Activated T-cell treated with anti-CD3 and anti-CD28 coated beads, Interleukin-2, amount 50 U/mL, for 4 hours (primary cell): ENCODE results near the gene FAM168A. TPM values are rescaled to one million over a fixed set of nuclear protein-coding genes. Genes with fewer than 3 reads are reported as not detected.
"Not testable (repeated sequence)": the region's sequence is repeated elsewhere in the genome, so short reads cannot be mapped to it uniquely, and the experiment has no call there.

Experiments
- ATAC-seq, 2 donors: fragments of 200-7000 bp; cut with Tn5 transposase; one replicate each; pipeline ENCODE4 v1.10.0; 2021
- DNase-seq: peaks from one replicate; pipeline ENCODE4 v3.0.0-alpha.2; 2020
- H3K27me3 Mint-ChIP-seq: one replicate; pipeline ENCODE4 v1.8.0; 2021; ENCODE audit warnings: low read depth, mixed read lengths
- H3K36me3 Mint-ChIP-seq: one replicate; pipeline ENCODE4 v1.8.0; 2022; ENCODE audit warnings: mixed read lengths; ENCODE audit not compliant: insufficient read depth
- H3K4me1 Mint-ChIP-seq: one replicate; pipeline ENCODE4 v1.8.0; 2021; ENCODE audit warnings: low read depth, mixed read lengths
- H3K4me3 Mint-ChIP-seq: one replicate; pipeline ENCODE4 v1.8.0; 2021; ENCODE audit warnings: mild to moderate bottlenecking, moderate library complexity, mixed read lengths
- H3K9me3 Mint-ChIP-seq: one replicate; pipeline ENCODE4 v1.8.0; 2021; ENCODE audit warnings: mixed read lengths
- total RNA-seq, 3 donors: library from RNA; stranded (reverse); gene quantifications; one replicate each; pipeline ENCODE4 v1.2.1, GENCODE V29; 2021

The FAM168A gene
- total RNA-seq, 3 donors from 2014 or later: 7.2 to 8.7 (median 8.3) TPM

DNA sequence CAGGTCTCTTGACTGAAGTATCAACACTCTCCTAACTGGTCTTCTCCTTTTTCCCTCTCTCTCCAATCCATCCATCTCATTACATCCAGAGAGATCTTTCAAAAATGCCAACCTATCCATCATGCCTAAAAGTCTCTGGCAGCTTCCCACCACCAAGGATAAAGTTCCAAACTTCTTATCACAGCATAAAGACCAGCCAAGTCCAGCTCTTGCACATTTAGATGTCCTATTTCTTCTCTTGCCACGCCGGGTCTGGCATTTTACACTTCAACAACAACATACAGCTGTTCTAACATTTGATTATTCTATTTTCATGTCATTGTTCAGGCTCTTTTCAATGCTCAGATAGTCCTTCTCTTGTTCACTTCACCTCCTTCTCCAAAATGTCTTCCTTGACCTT is 151.1 kb downstream of the FAM168A start:
- H3K36me3 Mint-ChIP-seq: peaks cover 4% of the 10 kb centered on the region
- H3K4me3 Mint-ChIP-seq: no peak overlapping the region
- ATAC-seq (no peak), DNase-seq (no peak)
- H3K9me3 Mint-ChIP-seq: no peaks in the 10 kb centered on the region
- peaks cover 3% of the 10 kb centered on the region for H3K4me1 Mint-ChIP-seq
- H3K27me3 Mint-ChIP-seq: no peaks in the 10 kb centered on the region

DNA sequence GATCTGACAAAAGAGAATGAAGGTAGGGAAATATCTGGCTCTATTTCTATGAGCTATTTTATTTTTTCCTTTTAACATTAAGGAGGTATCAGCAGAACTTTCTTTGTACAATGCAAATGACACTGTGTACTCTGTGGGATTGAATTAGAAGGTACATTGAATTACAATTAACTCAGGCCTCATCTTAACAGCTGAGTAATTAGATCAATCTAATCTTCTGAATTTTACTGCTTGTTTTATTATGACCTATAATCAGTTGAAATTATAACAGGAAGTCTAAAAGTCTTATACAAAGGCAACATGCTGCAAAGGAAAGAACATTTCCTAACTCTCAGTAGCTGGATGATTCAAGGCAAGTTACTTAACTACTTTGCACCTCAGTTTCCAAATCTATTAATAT is 151.9 kb downstream of the FAM168A start:
- Mint-ChIP-seq H3K36me3 (peaks cover 4% of the 10 kb centered on the region), H3K4me3 (no peak overlapping the region), H3K9me3 (no peaks in the 10 kb centered on the region), H3K27me3 (no peaks in the 10 kb centered on the region), H3K4me1 (peaks cover 3% of the 10 kb centered on the region)
- no peak for DNase-seq
- no peak for ATAC-seq

DNA sequence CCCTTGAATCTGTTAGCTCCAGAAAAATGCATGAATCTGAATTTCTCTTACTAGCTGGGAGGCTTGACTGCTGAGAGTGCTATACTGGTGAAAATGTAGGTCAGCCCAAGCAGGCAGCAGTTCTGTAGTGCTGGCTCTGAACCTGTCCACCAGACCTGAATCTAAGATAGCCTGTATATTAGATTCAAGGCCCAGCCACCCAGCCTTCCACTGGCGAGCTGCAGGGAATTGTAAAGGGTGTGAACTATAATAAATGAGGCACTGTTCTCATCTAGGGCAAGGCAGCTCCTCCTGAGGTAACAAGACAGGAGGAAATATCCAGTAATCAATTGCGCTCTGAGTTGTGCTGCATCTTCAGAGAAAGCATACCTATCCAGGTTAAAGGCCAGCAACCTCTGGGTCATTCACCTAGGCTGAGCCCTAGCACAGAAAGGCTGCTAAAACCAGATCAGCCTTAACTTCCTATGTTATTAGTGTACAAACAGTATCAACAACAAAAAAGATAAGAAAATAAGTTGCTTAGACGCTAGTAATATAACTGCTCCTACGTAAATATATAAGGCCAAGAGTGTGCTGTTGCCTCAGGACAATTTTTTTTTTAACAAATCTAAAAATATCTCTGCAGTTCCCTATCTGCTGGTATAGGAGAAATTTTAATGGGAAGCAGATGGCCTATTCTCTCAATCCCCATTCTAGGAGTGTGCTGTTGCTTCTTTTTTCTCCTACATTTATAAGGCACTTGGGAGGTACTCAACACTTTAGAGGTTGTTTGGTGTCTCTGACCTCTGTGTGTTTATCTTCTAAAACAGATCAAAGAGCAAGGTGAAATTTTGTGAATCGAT is 158.7 kb downstream of the FAM168A start:
- Mint-ChIP-seq H3K27me3 (no peaks in the 10 kb centered on the region), H3K4me1 (no peaks in the 10 kb centered on the region), H3K36me3 (peaks cover 4% of the 10 kb centered on the region), H3K9me3 (no peaks in the 10 kb centered on the region), H3K4me3 (no peak overlapping the region)
- no peak for ATAC-seq
- DNase-seq: no peak

DNA sequence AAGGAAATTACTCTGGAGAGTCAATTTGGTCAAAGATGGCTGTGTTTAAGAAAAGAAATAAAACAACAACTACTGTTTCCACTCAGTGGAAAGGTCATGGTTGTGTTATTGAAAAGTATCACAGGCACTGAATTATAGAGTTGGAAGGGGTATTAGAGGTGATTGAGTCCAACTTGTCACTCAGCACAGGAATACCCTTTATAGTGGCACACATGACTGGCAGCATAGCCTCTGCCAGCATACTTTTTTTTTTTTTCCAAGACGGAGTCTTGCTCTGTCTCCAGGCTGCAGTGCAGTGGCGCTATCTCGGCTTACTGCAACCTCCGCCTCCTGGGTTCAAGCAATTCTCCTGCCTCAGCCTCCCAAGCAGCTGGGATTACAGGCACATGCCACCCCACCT is 161.1 kb downstream of the FAM168A start:
- not testable (repeated sequence) for H3K36me3 Mint-ChIP-seq, ATAC-seq, H3K4me3 Mint-ChIP-seq, H3K27me3 Mint-ChIP-seq, H3K9me3 Mint-ChIP-seq, H3K4me1 Mint-ChIP-seq, DNase-seq

DNA sequence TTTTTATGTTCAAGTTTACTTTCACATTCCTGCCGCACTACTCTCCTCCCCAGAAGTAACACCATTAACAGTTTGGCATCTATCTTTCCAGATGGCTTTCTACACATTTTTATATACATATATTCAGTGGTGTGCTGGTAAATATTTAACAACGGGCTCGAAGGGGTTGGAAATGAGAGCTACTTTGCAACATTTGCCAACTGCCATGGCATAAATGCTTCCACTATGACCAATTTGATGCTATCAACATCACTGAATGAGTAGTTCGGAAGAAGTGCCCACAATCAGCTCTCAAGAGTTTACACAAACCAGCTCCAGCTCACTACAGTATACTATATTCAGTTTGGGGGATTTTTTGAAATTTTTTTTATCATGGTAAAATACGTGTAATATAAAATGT is 166.5 kb downstream of the FAM168A start:
- Mint-ChIP-seq H3K36me3 (peaks cover 3% of the 10 kb centered on the region), H3K9me3 (no peaks in the 10 kb centered on the region), H3K27me3 (no peaks in the 10 kb centered on the region), H3K4me3 (no peak overlapping the region), H3K4me1 (no peaks in the 10 kb centered on the region)
- DNase-seq (no peak), ATAC-seq (no peak)

DNA sequence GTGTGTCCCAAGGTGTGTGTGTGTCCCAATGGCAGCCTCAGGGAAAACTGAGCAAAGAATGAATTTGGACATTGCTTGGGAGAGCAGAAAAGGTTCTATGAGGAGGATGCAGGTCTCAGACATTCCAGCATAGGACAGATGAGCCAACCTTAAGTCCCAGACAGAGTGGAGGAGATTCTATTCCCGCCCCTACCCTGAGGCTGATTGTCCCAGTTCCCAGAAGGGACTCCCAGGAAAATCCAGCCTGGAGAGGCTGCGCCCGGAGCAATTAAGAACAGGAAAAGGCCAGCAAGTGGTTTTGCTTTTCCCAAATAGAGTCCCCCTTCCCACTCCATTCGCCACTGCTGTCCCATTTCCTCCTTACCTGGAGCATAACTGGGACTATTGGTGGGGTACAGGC is 167.6 kb downstream of the FAM168A start:
- H3K9me3 Mint-ChIP-seq: no peaks in the 10 kb centered on the region
- no peak for DNase-seq
- H3K36me3 Mint-ChIP-seq: peaks cover 3% of the 10 kb centered on the region
- no peak overlapping the region for H3K4me3 Mint-ChIP-seq
- ATAC-seq: no peak
- no peaks in the 10 kb centered on the region for H3K4me1 Mint-ChIP-seq
- no peaks in the 10 kb centered on the region for H3K27me3 Mint-ChIP-seq

DNA sequence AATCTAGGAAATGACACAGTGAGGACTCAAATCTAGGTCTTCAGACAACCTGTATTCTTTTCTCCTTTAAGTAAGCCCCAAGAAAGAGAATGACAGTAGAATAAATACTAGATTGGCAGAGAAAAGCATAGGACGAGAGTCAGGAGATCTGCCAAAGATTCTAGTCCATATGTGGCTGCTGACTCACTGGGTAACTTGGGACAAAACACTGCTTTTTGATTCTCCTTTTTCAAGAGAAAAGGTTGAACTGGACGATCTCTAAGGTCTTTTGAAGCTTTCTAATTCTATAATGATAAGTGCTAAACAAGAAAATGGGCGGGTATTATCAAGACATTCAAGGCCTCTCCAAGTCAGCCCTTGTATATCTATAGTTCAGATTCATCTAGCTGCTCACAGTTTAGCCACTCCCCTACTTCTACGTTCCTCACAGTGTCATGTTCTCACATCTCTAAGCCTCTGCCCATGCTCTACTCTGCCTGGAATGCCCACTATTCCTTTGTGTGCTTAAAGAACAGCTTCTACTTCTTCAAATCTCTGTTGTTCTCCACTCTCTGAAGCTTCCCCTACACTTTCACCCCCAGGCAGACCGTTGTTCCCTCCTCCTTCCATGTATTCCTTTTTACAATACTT is 168.7 kb downstream of the FAM168A start:
- no peak for DNase-seq
- Mint-ChIP-seq H3K4me1 (no peaks in the 10 kb centered on the region), H3K36me3 (peaks cover 3% of the 10 kb centered on the region), H3K9me3 (no peaks in the 10 kb centered on the region), H3K4me3 (no peak overlapping the region), H3K27me3 (no peaks in the 10 kb centered on the region)
- ATAC-seq: no peak

DNA sequence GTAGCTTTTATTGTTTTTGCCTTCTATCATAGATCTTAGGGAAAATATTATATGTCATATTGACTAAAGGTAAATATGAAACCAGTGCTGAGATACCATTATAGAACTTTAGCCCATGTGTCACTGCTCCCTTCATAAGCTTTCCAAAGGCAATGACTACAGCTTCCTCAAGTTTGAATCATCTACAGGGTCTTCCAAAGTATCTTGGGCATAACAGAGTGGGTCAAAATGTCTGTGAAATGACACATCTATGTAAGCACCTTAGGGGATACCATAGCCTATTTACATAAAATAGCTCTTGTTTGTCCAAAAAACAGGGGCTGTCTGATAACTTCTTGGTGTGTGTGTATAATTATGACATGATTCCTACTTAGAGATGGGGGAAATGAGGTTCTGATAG is 169.2 kb downstream of the FAM168A start:
- H3K36me3 Mint-ChIP-seq: peaks cover 3% of the 10 kb centered on the region
- no peaks in the 10 kb centered on the region for H3K27me3 Mint-ChIP-seq
- DNase-seq: no peak
- no peaks in the 10 kb centered on the region for H3K9me3 Mint-ChIP-seq
- peak in 1 of 2 donors; percentile 4 for ATAC-seq
- H3K4me3 Mint-ChIP-seq: no peak overlapping the region
- H3K4me1 Mint-ChIP-seq: no peaks in the 10 kb centered on the region

DNA sequence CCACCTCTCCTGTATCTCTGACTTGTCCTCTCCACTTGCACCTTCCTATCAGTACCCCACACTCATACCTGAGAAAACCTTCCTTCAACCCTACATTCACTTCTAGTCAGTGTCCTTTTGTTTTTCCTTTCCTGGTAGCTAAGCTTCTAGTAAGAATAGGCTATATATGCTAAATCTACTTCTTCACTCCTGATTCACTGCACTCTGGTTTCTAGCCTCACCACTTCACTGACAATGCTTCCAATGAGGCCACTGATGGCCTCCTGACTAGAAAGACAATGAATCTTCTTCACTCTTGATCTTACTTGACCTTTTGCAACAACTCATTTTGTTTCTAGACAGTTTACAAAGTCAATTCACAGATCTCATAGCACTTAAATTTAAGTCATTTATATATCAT is 169.7 kb downstream of the FAM168A start:
- Mint-ChIP-seq H3K27me3 (no peaks in the 10 kb centered on the region), H3K4me3 (no peak overlapping the region), H3K4me1 (no peaks in the 10 kb centered on the region), H3K36me3 (peaks cover 3% of the 10 kb centered on the region), H3K9me3 (no peaks in the 10 kb centered on the region)
- ATAC-seq (peak; percentile 28 to 51), DNase-seq (no peak)

DNA sequence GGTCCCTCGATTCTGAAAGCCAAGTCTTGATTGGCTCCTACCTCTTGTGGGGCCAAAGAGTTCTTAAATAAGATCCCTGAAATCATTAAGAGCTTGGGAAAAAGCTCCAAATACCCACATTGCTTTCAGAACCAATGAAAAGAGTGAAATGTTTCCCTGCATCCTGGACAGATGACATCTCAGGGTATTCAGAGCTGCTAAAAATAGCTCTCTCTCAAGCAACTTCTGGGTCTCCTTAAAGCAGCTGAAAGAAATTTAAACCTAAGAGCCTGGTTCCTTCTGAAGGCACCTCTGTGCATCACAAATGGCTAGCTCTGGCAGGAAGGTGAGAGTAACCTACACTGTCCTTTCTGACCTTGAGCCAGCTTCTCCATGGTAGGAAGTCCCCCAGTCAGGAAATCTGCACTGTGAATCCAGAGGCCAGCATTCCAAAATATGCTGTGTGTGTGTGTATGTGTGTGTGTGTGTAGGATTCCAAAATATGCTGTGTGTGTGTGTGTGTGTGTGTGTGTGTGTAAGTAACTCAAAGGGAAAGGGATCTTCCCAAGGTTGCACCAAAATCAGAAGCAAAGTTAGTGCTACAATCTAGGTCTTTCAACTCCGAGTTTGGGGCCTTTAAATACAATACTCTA is 171.6 kb downstream of the FAM168A start:
- H3K36me3 Mint-ChIP-seq: peaks cover 3% of the 10 kb centered on the region
- no peak overlapping the region for H3K4me3 Mint-ChIP-seq
- ATAC-seq (no peak), DNase-seq (no peak)
- no peaks in the 10 kb centered on the region for H3K27me3 Mint-ChIP-seq
- H3K4me1 Mint-ChIP-seq: no peaks in the 10 kb centered on the region
- no peaks in the 10 kb centered on the region for H3K9me3 Mint-ChIP-seq

DNA sequence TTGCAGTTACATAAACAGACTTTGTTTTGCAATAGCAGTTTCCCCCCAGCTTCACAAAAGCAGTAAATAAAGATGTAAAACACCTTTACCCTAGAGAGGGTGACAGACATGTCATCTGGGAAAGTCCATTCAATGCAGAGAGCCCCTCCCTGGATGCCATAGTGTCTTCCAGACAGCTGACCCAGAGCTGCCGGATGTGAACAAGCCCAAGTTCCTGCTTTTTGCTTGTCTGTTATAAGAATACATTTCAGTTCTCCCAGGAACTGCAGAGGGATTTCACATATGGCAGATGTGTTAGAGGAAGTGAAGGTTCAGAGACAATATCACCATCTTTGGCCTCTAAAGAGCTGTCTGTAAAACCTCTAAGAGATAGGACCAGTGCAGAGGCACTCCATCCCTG is 172.8 kb downstream of the FAM168A start:
- Mint-ChIP-seq H3K4me1 (no peaks in the 10 kb centered on the region), H3K36me3 (peaks cover 1% of the 10 kb centered on the region), H3K4me3 (no peak overlapping the region), H3K27me3 (no peaks in the 10 kb centered on the region), H3K9me3 (no peaks in the 10 kb centered on the region)
- no peak for ATAC-seq
- no peak for DNase-seq

DNA sequence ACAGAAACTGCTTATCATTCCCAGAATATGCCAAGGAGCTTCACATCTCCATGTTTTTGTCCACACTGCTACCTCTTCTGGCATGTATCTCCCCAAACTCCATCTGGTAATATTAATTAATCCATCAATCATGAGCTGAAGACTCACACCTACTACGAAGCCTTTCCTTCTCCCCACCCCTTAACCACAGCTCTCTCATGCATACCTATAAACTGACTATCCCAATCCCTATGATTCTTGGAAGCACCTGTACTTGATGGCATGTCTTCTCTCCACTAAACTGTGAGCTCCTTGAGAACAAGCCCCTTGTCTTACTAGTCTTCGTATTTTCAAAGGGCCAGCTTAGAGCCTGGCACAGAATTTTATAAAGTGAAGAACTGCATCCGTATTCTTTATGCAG is 174.4 kb downstream of the FAM168A start:
- Mint-ChIP-seq H3K27me3 (no peaks in the 10 kb centered on the region), H3K9me3 (no peaks in the 10 kb centered on the region), H3K36me3 (peaks cover under 1% of the 10 kb centered on the region), H3K4me1 (no peaks in the 10 kb centered on the region), H3K4me3 (no peak overlapping the region)
- ATAC-seq (no peak), DNase-seq (no peak)

DNA sequence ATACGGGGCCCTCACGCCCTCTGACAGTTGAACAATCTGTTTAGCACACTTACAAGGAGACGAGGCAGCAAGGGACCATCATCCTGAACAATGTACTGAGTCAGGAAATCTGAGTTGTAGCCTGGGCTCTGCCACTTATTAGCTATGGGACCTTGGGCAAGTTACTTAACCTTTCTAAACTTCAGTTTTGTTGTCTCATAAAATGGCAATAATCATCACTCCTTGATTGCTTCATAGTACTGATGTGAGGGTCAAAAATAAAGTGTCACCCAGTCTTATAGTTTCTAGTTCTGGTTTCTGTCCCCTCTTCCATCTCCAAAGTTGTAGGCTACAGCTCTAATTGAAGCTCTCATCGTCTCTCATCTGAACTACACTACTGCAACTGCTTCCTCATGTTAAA is 175.0 kb downstream of the FAM168A start:
- no peaks in the 10 kb centered on the region for H3K9me3 Mint-ChIP-seq
- ATAC-seq: no peak
- DNase-seq: no peak
- no peaks in the 10 kb centered on the region for H3K4me1 Mint-ChIP-seq
- no peaks in the 10 kb centered on the region for H3K27me3 Mint-ChIP-seq
- H3K4me3 Mint-ChIP-seq: no peak overlapping the region
- peaks cover 7% of the 10 kb centered on the region for H3K36me3 Mint-ChIP-seq

DNA sequence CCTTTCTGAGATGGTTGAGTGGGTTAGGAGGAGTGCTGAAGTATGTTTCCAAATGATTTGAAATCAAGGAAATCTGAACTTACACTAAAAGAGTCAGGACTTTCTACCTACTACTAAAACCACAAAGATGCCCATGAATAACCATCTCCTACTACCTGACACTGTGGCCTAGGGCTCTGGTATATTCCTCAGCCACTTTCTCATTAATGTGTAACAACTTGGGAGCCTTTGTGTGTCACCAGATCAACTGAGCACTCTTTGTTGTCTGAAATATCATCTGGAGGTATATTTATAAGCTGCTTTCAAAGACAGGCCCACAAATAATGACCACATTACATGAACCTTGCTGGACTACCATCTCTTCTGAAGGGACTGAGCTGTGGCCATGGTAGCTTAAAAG is 177.8 kb downstream of the FAM168A start:
- H3K27me3 Mint-ChIP-seq: no peaks in the 10 kb centered on the region
- no peaks in the 10 kb centered on the region for H3K9me3 Mint-ChIP-seq
- H3K4me1 Mint-ChIP-seq: no peaks in the 10 kb centered on the region
- no peak for ATAC-seq
- no peak overlapping the region for H3K4me3 Mint-ChIP-seq
- H3K36me3 Mint-ChIP-seq: peaks cover 9% of the 10 kb centered on the region
- no peak for DNase-seq

DNA sequence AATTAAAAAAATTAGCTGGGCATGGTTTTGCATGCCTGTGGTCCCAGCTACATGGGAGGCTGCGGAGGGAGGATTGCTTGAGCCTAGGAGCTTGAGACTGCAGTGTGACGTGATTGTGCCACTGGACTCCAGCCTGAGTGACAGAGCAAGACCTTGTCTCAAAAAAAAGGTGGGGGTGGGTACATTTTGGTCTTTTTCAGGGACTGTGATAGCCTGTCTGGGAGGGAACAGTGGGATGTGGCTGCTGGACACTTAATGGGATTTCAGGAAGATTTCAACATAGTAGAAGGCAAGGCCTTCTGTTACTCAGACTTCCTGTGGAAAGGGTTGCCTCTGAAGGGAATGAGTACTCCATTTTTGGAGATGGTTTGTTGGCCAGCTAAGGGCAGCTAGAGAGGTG is 181.1 kb downstream of the FAM168A start:
- DNase-seq (no peak), ATAC-seq (no peak)
- H3K4me3 Mint-ChIP-seq: no peak overlapping the region

More for the DNA sequence above, 181.1 kb downstream of the FAM168A start:
- H3K9me3 Mint-ChIP-seq: no peaks in the 10 kb centered on the region
- H3K4me1 Mint-ChIP-seq: no peaks in the 10 kb centered on the region
- H3K27me3 Mint-ChIP-seq: no peaks in the 10 kb centered on the region
- peaks cover 9% of the 10 kb centered on the region for H3K36me3 Mint-ChIP-seq
